ENCODE data around the gene HECW1.
"Not testable (repeated sequence)": the region's sequence is repeated elsewhere in the genome, so short reads cannot be mapped to it uniquely, and the experiment has no call there.

- TF ChIP-seq, protein P1, sequence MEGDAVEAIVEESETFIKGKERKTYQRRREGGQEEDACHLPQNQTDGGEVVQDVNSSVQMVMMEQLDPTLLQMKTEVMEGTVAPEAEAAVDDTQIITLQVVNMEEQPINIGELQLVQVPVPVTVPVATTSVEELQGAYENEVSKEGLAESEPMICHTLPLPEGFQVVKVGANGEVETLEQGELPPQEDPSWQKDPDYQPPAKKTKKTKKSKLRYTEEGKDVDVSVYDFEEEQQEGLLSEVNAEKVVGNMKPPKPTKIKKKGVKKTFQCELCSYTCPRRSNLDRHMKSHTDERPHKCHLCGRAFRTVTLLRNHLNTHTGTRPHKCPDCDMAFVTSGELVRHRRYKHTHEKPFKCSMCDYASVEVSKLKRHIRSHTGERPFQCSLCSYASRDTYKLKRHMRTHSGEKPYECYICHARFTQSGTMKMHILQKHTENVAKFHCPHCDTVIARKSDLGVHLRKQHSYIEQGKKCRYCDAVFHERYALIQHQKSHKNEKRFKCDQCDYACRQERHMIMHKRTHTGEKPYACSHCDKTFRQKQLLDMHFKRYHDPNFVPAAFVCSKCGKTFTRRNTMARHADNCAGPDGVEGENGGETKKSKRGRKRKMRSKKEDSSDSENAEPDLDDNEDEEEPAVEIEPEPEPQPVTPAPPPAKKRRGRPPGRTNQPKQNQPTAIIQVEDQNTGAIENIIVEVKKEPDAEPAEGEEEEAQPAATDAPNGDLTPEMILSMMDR (IDR thresholded peaks at IDR 0.05): not testable (repeated sequence)
- TF ChIP-seq, protein P2, sequence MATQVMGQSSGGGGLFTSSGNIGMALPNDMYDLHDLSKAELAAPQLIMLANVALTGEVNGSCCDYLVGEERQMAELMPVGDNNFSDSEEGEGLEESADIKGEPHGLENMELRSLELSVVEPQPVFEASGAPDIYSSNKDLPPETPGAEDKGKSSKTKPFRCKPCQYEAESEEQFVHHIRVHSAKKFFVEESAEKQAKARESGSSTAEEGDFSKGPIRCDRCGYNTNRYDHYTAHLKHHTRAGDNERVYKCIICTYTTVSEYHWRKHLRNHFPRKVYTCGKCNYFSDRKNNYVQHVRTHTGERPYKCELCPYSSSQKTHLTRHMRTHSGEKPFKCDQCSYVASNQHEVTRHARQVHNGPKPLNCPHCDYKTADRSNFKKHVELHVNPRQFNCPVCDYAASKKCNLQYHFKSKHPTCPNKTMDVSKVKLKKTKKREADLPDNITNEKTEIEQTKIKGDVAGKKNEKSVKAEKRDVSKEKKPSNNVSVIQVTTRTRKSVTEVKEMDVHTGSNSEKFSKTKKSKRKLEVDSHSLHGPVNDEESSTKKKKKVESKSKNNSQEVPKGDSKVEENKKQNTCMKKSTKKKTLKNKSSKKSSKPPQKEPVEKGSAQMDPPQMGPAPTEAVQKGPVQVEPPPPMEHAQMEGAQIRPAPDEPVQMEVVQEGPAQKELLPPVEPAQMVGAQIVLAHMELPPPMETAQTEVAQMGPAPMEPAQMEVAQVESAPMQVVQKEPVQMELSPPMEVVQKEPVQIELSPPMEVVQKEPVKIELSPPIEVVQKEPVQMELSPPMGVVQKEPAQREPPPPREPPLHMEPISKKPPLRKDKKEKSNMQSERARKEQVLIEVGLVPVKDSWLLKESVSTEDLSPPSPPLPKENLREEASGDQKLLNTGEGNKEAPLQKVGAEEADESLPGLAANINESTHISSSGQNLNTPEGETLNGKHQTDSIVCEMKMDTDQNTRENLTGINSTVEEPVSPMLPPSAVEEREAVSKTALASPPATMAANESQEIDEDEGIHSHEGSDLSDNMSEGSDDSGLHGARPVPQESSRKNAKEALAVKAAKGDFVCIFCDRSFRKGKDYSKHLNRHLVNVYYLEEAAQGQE (IDR thresholded peaks at IDR 0.05; ENCODE audit: insufficient read depth in 1 of 2, low read depth in 2 of 2, low read length in 1 of 2): not testable (repeated sequence)
- TF ChIP-seq POLR2AphosphoS5 (IDR thresholded peaks at IDR 0.05; ENCODE audit: low read depth, low read length): not testable (repeated sequence)
Observed at GRCh38 chr7:43596426-43596825, 484.0 kb downstream of the HECW1 start.
